ENCODE results near the gene OR7G1.

The OR7G1 gene

GRCh38 chr19:9115307-9115813 lies at the start of gene OR7G1:
OR7G1 (minus strand) TSS chr19:9115763; CDS start chr19:9115763, 0 bp downstream.
- TF ChIP-seq CTCF (IDR thresholded peaks at IDR 0.05; ENCODE audit: low read depth, low read length), result no peak
- H3K4me3 ChIP-seq (ENCODE audit: low read depth, low read length), result no peak within 1 kb of the TSS
- in situ Hi-C loops (cut with HindIII; ENCODE audit: low sequenced_read_pairs), result no loop called here

GRCh38 chr19:9165261-9165660 lies 49.7 kb upstream of the OR7G1 start:
- no peak overlapping the region for H3K4me3 ChIP-seq (ENCODE audit: low read depth, low read length)
- TF ChIP-seq CTCF (IDR thresholded peaks at IDR 0.05; ENCODE audit: low read depth, low read length), result no peak
- no peak for DNase-seq (ENCODE audit: low read depth, low spot score)
- in situ Hi-C loops (cut with HindIII; ENCODE audit: low sequenced_read_pairs), result no loop called here

More at GRCh38 chr19:9115307-9115813, at the start of gene OR7G1:
- no peak for DNase-seq (ENCODE audit: low read depth, low spot score)

- in situ Hi-C loops (cut with HindIII; ENCODE audit: low sequenced_read_pairs), result no loop called here
- no peak for DNase-seq (ENCODE audit: low read depth, low spot score)
- TF ChIP-seq CTCF (IDR thresholded peaks at IDR 0.05; ENCODE audit: low read depth, low read length), result no peak
- no peak overlapping the region for H3K4me3 ChIP-seq (ENCODE audit: low read depth, low read length)
Measured at GRCh38 chr19:9161427-9161826, 45.9 kb upstream of the OR7G1 start.

GRCh38 chr19:9159891-9160290 lies 44.3 kb upstream of the OR7G1 start:
- in situ Hi-C loops (cut with HindIII; ENCODE audit: low sequenced_read_pairs), result no loop called here
- no peak overlapping the region for H3K4me3 ChIP-seq (ENCODE audit: low read depth, low read length)
- no peak for TF ChIP-seq CTCF (IDR thresholded peaks at IDR 0.05; ENCODE audit: low read depth, low read length)
- DNase-seq (ENCODE audit: low read depth, low spot score), result no peak

- H3K4me3 ChIP-seq (ENCODE audit: low read depth, low read length), result no peak overlapping the region
- in situ Hi-C loops (cut with HindIII; ENCODE audit: low sequenced_read_pairs), result no loop called here
- no peak for TF ChIP-seq CTCF (IDR thresholded peaks at IDR 0.05; ENCODE audit: low read depth, low read length)
- no peak for DNase-seq (ENCODE audit: low read depth, low spot score)
Measured at GRCh38 chr19:9156304-9156703, 40.7 kb upstream of the OR7G1 start.

- H3K4me3 ChIP-seq (ENCODE audit: low read depth, low read length), result no peak overlapping the region
- in situ Hi-C loops (cut with HindIII; ENCODE audit: low sequenced_read_pairs), result no loop called here
- no peak for DNase-seq (ENCODE audit: low read depth, low spot score)
Measured at GRCh38 chr19:9155591-9155990, 40.0 kb upstream of the OR7G1 start.

More at GRCh38 chr19:9155591-9155990, 40.0 kb upstream of the OR7G1 start:
- no peak for TF ChIP-seq CTCF (IDR thresholded peaks at IDR 0.05; ENCODE audit: low read depth, low read length)

All from astrocyte of the spinal cord (primary cell).